AG04450 (cell line): ENCODE measurements around the gene C2CD2. TPM values are rescaled to one million over a fixed set of nuclear protein-coding genes. Genes with fewer than 3 reads are reported as not detected.

ENCODE experiments used
- CTCF ChIA-PET: fragments of 300-600, 350-600 bp; formaldehyde crosslinking; extraction: SDS; loops from one replicate; lab custom pipeline; 2022; ENCODE audit warnings: antibody characterized with exemption, inconsistent platforms; lab: Charles Lee
- POLR2A ChIA-PET: fragments of 350-600 bp; formaldehyde crosslinking; extraction: SDS; loops from one replicate; lab custom pipeline; 2021; ENCODE audit warnings: antibody characterized with exemption, inconsistent platforms; lab: Yijun Ruan, JAX
- DNase-seq: peaks from one replicate; pipeline ENCODE4 v3.0.0-alpha.2; 2011; ENCODE audit warnings: low read depth, low spot score
- H3K27ac ChIP-seq: one replicate; pipeline ENCODE4 v1.5.1; 2012; ENCODE audit warnings: low read depth, low read length, control low read depth
- H3K27me3 ChIP-seq: one replicate; pipeline ENCODE4 v1.6.0; 2012; ENCODE audit warnings: low read length; ENCODE audit not compliant: control insufficient read depth, insufficient read depth
- H3K4me3 ChIP-seq: 2 replicates; pipeline ENCODE4 v1.5.1; 2011; ENCODE audit warnings: mild to moderate bottlenecking, low read depth, low read length, control low read depth
- H3K9me3 ChIP-seq: 2 replicates; pipeline ENCODE4 v1.5.1; 2012; ENCODE audit warnings: low read length; ENCODE audit not compliant: control insufficient read depth, insufficient read depth
- CTCF ChIP-seq: IDR thresholded peaks from 2 replicates; pipeline ENCODE4 v1.5.1; 2011; ENCODE audit warnings: low read depth, low read length, control low read depth, inconsistent platforms
- polyA plus RNA-seq: library from polyadenylated mRNA; depleted of rRNA; stranded (reverse); fragments of >200 nt; gene quantifications from 2 replicates; pipeline ENCODE4 v1.2.3, GENCODE V29; 2011

C2CD2 gene
- polyA plus RNA-seq, 1 experiment = 25.4 TPM

- CTCF ChIA-PET = no interaction called here
- no peak for DNase-seq
- Histone ChIP-seq H3K4me3 (no peak overlapping the region), H3K9me3 (peaks cover 6% of the 10 kb centered on the region), H3K27ac (no peak overlapping the region), H3K27me3 (no peaks in the 10 kb centered on the region)
- POLR2A ChIA-PET = no interaction called here
- TF ChIP-seq CTCF = no peak
Observed at GRCh38 chr21:41980561-41980960, 26.7 kb upstream of the C2CD2 start.

- no peak overlapping the region for H3K27ac ChIP-seq
- ChIA-PET POLR2A (no interaction called here), CTCF (no interaction called here)
- DNase-seq = no peak
- no peaks in the 10 kb centered on the region for H3K27me3 ChIP-seq
- no peak overlapping the region for H3K4me3 ChIP-seq
- TF ChIP-seq CTCF = no peak
- peaks cover 6% of the 10 kb centered on the region for H3K9me3 ChIP-seq
Observed at GRCh38 chr21:41979751-41980369, 26.0 kb upstream of the C2CD2 start.

GRCh38 chr21:41979335-41979734, 25.5 kb upstream of the C2CD2 start:
- no peak overlapping the region for H3K27ac ChIP-seq
- ChIA-PET POLR2A (no interaction called here), CTCF (no interaction called here)
- no peak for DNase-seq
- H3K27me3 ChIP-seq = no peaks in the 10 kb centered on the region
- H3K4me3 ChIP-seq = no peak overlapping the region
- H3K9me3 ChIP-seq = peaks cover 6% of the 10 kb centered on the region
- no peak for TF ChIP-seq CTCF

GRCh38 chr21:41977034-41977950, 23.5 kb upstream of the C2CD2 start:
- POLR2A ChIA-PET = no interaction called here
- no peak for DNase-seq
- CTCF ChIA-PET = no interaction called here
- H3K27ac ChIP-seq = no peak overlapping the region
- TF ChIP-seq CTCF = no peak
- H3K4me3 ChIP-seq = no peak overlapping the region
- no peaks in the 10 kb centered on the region for H3K27me3 ChIP-seq
- peaks cover 6% of the 10 kb centered on the region for H3K9me3 ChIP-seq

GRCh38 chr21:41976611-41977010, 22.8 kb upstream of the C2CD2 start:
- no peak for TF ChIP-seq CTCF
- ChIA-PET POLR2A (no interaction called here), CTCF (no interaction called here)
- Histone ChIP-seq H3K4me3 (no peak overlapping the region), H3K27ac (no peak overlapping the region), H3K9me3 (peaks cover 6% of the 10 kb centered on the region), H3K27me3 (no peaks in the 10 kb centered on the region)
- no peak for DNase-seq
